H1 (cell line): ENCODE data around the gene PLCB3. TPM values are rescaled to one million over a fixed set of nuclear protein-coding genes. Genes with fewer than 3 reads are reported as not detected.

Experiments
- CTCF ChIA-PET: fragments of 300-600 bp; sonication (Branson Sonifier 250); formaldehyde crosslinking; loops from one replicate; lab custom pipeline; 2021; ENCODE audit not compliant: partially characterized antibody; lab: Charles Lee
- POLR2A ChIA-PET: fragments of 300-600 bp; sonication (Branson Sonifier 250); formaldehyde crosslinking; loops from one replicate; lab custom pipeline; 2021; ENCODE audit warnings: inconsistent platforms; ENCODE audit not compliant: partially characterized antibody; lab: Charles Lee
- DNase-seq, 2 experiments: peaks; one replicate each; pipeline versions ENCODE4 v3.0.0 to v3.0.0-alpha.2; 2010 to 2022; ENCODE audit warnings: low spot score in 2 of 2, low read depth in 1 of 2, mixed read lengths in 1 of 2
- FAIRE-seq: peaks from 2 replicates; lab custom pipeline; 2011; peaks lifted over from hg19 to GRCh38; lab: Jason Lieb, UNC
- H2AFZ ChIP-seq: 2 replicates; pipeline ENCODE4 v1.8.1; 2012; ENCODE audit warnings: low read length, inconsistent platforms
- H2AK5ac ChIP-seq: 2 replicates; pipeline ENCODE4 v1.6.1; 2013; ENCODE audit warnings: low read depth, low read length
- H2BK120ac ChIP-seq: replicated peaks from 2 replicates; pipeline ENCODE3; 2013; ENCODE audit warnings: low read depth, low read length, inconsistent platforms
- H2BK12ac ChIP-seq: 2 replicates; pipeline ENCODE4 v1.6.1; 2013; ENCODE audit warnings: low read depth, low read length
- H2BK15ac ChIP-seq: 2 replicates; pipeline ENCODE4 v1.6.1; 2013; ENCODE audit warnings: low read length
- H2BK20ac ChIP-seq: 2 replicates; pipeline ENCODE4 v1.6.1; 2013; ENCODE audit warnings: low read length
- H2BK5ac ChIP-seq: 2 replicates; pipeline ENCODE4 v1.6.1; 2013; ENCODE audit warnings: low read depth, low read length
- H3K14ac ChIP-seq: 2 replicates; pipeline ENCODE4 v1.6.1; 2013; ENCODE audit warnings: inconsistent platforms; ENCODE audit not compliant: insufficient read length
- H3K18ac ChIP-seq: 2 replicates; pipeline ENCODE4 v1.6.1; 2013; ENCODE audit warnings: low read length; ENCODE audit errors: extremely low read depth
- H3K23ac ChIP-seq: 2 replicates; pipeline ENCODE4 v1.6.1; 2013; ENCODE audit warnings: inconsistent platforms; ENCODE audit not compliant: insufficient read length
- H3K23me2 ChIP-seq: 2 replicates; pipeline ENCODE4 v1.6.1; 2013; ENCODE audit warnings: low read depth, low read length
- H3K27ac ChIP-seq: 2 replicates; pipeline ENCODE4 v1.6.1; 2011; ENCODE audit warnings: low read depth, low read length, inconsistent platforms
- H3K27me3 ChIP-seq, 4 experiments: replicated peaks in 1 of 4; 1 replicate in 1 of 4; 2 replicates in 3 of 4; pipeline versions ENCODE4 v1.6.1 to v1.8.1; 2011 to 2013; ENCODE audit warnings: low read length in 3 of 4, mild to moderate bottlenecking in 3 of 4, inconsistent platforms in 2 of 4, mixed read lengths in 2 of 4, moderate library complexity in 1 of 4; ENCODE audit not compliant: control insufficient read depth in 3 of 4, insufficient read depth in 3 of 4; ENCODE audit errors: extremely low read depth in 1 of 4
- H3K36me3 ChIP-seq, 4 experiments: 2 replicates each; pipeline versions ENCODE4 v1.6.1 to v1.8.1; 2011 to 2013; ENCODE audit warnings: mild to moderate bottlenecking in 4 of 4, low read length in 3 of 4, moderate library complexity in 2 of 4, control low read depth in 1 of 4, inconsistent platforms in 1 of 4; ENCODE audit not compliant: insufficient read depth in 4 of 4, control insufficient read depth in 2 of 4
- H3K4ac ChIP-seq: replicated peaks from 2 replicates; pipeline ENCODE3; 2013; ENCODE audit warnings: low read length, low read depth, mixed read lengths, inconsistent platforms; ENCODE audit not compliant: insufficient read length
- H3K4me1 ChIP-seq, 4 experiments: replicated peaks in 1 of 4; 1 replicate in 1 of 4; 2 replicates in 3 of 4; pipeline versions ENCODE4 v1.6.1 to v1.8.1; 2011 to 2013; ENCODE audit warnings: low read length in 3 of 4, inconsistent platforms in 2 of 4, mixed read lengths in 1 of 4; ENCODE audit not compliant: insufficient read depth in 4 of 4, control insufficient read depth in 3 of 4
- H3K4me2 ChIP-seq, 2 experiments: 2 replicates each; pipeline versions ENCODE4 v1.6.1 to v1.8.1; 2011 to 2013; ENCODE audit warnings: low read depth in 2 of 2, low read length in 2 of 2, control low read depth in 1 of 2, inconsistent platforms in 1 of 2, mild to moderate bottlenecking in 1 of 2; ENCODE audit not compliant: insufficient read depth in 1 of 2
- H3K4me3 ChIP-seq, 4 experiments: fragments of 200-600, 300-600 bp in 1 of 4; sonication (generic), shearing (Covaris generic), sonication (Bioruptor Twin) in 1 of 4; 2 replicates each; pipeline versions ENCODE4 v1.5.1 to v1.8.1; 2011 to 2016; ENCODE audit warnings: low read length in 4 of 4, low read depth in 3 of 4, control low read depth in 2 of 4, inconsistent platforms in 2 of 4, mild to moderate bottlenecking in 2 of 4, mixed read lengths in 1 of 4, moderate library complexity in 1 of 4; ENCODE audit not compliant: insufficient read depth in 2 of 4; ENCODE audit errors: extremely low read depth in 1 of 4
- H3K56ac ChIP-seq: replicated peaks from 2 replicates; pipeline ENCODE3; 2013; ENCODE audit warnings: low read depth, mild to moderate bottlenecking, mixed read lengths, low read length, inconsistent platforms; ENCODE audit not compliant: insufficient read length
- H3K79me1 ChIP-seq: 2 replicates; pipeline ENCODE4 v1.6.1; 2013; ENCODE audit warnings: low read depth, low read length, control low read depth
- H3K79me2 ChIP-seq, 2 experiments: 2 replicates each; pipeline versions ENCODE4 v1.6.1 to v1.8.1; 2012 to 2013; ENCODE audit warnings: low read length in 2 of 2, mild to moderate bottlenecking in 2 of 2, inconsistent platforms in 1 of 2; ENCODE audit not compliant: insufficient read depth in 2 of 2, control insufficient read depth in 1 of 2
- H3K9ac ChIP-seq, 4 experiments: replicated peaks in 1 of 4; 1 replicate in 1 of 4; 2 replicates in 3 of 4; pipeline versions ENCODE4 v1.6.1 to v1.8.1; 2011 to 2013; ENCODE audit warnings: low read depth in 3 of 4, low read length in 3 of 4, control low read depth in 2 of 4, mild to moderate bottlenecking in 2 of 4, moderate library complexity in 2 of 4, inconsistent platforms in 1 of 4; ENCODE audit errors: extremely low read depth in 1 of 4
- H3K9me3 ChIP-seq, 2 experiments: 2 replicates each; pipeline versions ENCODE4 v1.6.1 to v1.8.1; 2012 to 2013; ENCODE audit warnings: mild to moderate bottlenecking in 2 of 2, moderate library complexity in 2 of 2, control low read depth in 1 of 2, inconsistent platforms in 1 of 2, low read depth in 1 of 2, low read length in 1 of 2, mixed read lengths in 1 of 2; ENCODE audit not compliant: insufficient read depth in 2 of 2
- H4K20me1 ChIP-seq, 2 experiments: replicated peaks in 1 of 2; 2 replicates each; pipeline versions ENCODE3 to v1.8.1; 2011 to 2013; ENCODE audit warnings: inconsistent platforms in 2 of 2, low read length in 2 of 2, mild to moderate bottlenecking in 1 of 2; ENCODE audit not compliant: insufficient read depth in 2 of 2, control insufficient read depth in 1 of 2
- H4K5ac ChIP-seq: 2 replicates; pipeline ENCODE4 v1.6.1; 2013; ENCODE audit warnings: low read length, low read depth, mixed read lengths, inconsistent platforms; ENCODE audit not compliant: insufficient read length
- H4K8ac ChIP-seq: 2 replicates; pipeline ENCODE4 v1.8.0; 2013; ENCODE audit warnings: mild to moderate bottlenecking, moderate library complexity, low read length, inconsistent platforms; ENCODE audit not compliant: insufficient read depth; ENCODE audit errors: extremely low read depth
- H4K91ac ChIP-seq: replicated peaks from 2 replicates; pipeline ENCODE3; 2013; ENCODE audit warnings: low read length, mixed read lengths, inconsistent platforms; ENCODE audit not compliant: insufficient read length
- TAF7 ChIP-seq: optimal IDR thresholded peaks from 2 replicates; pipeline ENCODE3; 2011; ENCODE audit warnings: low read depth, mild to moderate bottlenecking, inconsistent platforms, low read length, moderate library complexity, borderline replicate concordance
- WGBS, 2 experiments: shearing (Covaris generic) in 1 of 2; methylation state at CpG; one replicate each; pipeline versions ENCODE4 v1.1.6 to v1.1.7; 2013 to 2015; ENCODE audit warnings: low lambda C conversion rate in 2 of 2, mixed read lengths in 2 of 2, inconsistent platforms in 1 of 2, low coverage in 1 of 2, missing lambda C conversion rate in 1 of 2; ENCODE audit not compliant: insufficient replicate concordance in 2 of 2, insufficient coverage in 1 of 2, insufficient read length in 1 of 2; ENCODE audit errors: extremely low coverage in 1 of 2, missing lambda C conversion rate in 1 of 2; 5-methylcytosine and 5-hydroxymethylcytosine counted together
- polyA plus RNA-seq, 7 experiments: library from polyadenylated mRNA; depleted of rRNA in 3 of 7; stranded (reverse) in 5 of 7; unstranded in 2 of 7; fragments of >200 nt in 5 of 7; fragments of 200-250 nt in 2 of 7; gene quantifications; 1 replicate in 5 of 7; 2 replicates in 1 of 7; 4 replicates in 1 of 7; pipeline versions ENCODE4 v1.2.1 to v1.2.3, GENCODE V29; 2011 to 2013; ENCODE audit warnings: missing spikeins in 2 of 7, mixed read lengths in 2 of 7
- total RNA-seq: library from RNA; stranded (reverse); fragmentation: NEBNext Ultra II Directional; extraction: Animal tissue kit (Norgen Biotek cat#: 25700); gene quantifications from 2 replicates; pipeline ENCODE4 v1.2.1, GENCODE V29; 2021

Gene PLCB3
- total and polyA plus RNA-seq, 2 of the 8 experiments (the other 6 are each of a cell fraction or from before 2014, with no cell fraction given), result 47.2 to 104 TPM

DNA sequence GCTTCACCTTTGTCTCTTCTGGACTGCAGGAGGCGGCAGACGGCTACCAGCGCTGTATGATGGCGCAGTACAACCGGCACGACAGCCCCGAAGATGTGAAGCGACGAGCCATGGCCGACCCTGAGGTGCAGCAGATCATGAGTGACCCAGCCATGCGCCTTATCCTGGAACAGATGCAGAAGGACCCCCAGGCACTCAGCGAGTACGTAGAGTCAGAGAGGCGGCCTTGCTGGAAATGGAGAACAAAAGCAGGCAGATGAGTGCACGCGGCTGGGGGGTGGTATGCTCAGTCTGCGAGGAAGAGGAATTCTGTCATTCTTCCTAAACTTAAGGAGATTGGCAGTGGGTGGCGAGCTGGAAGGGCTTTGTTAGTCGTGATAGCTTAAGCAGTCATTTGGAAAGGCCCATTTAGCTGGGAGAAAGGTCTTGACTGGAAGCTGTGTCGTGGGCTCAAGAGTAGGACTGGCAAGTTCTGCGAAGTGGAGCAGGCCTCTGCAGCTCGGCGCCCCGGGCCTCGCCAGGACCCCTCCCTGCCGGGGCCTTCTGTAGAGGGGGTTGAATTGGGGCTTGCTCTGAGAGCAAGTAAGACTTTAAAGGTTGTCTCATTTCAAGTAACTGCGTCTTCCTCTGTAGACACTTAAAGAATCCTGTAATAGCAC lies 47.8 kb upstream of the PLCB3 start:
- H4K20me1 ChIP-seq, result peaks cover 5 to 21% of the 10 kb centered on the region in 2 experiments
- no peak overlapping the region for H2BK12ac ChIP-seq

More for the DNA sequence above, 47.8 kb upstream of the PLCB3 start:
- no peaks in the 10 kb centered on the region for H3K9me3 ChIP-seq
- H3K79me1 ChIP-seq, result no peaks in the 10 kb centered on the region
- H3K23me2 ChIP-seq, result no peaks in the 10 kb centered on the region; the same call in 1 of the 2 replicates
- no peak overlapping the region for H3K18ac ChIP-seq
- no peak for TF ChIP-seq TAF7
- TF ChIP-seq, all 59 proteins: peak for 0
- Histone ChIP-seq H3K36me3 (peaks cover 41 to 71% (median 57%) of the 10 kb centered on the region in 4 experiments), H3K4me2 (no peak overlapping the region), H3K79me2 (no peaks in the 10 kb centered on the region), H3K4me1 (peaks cover 0 to 5% (median 0%) of the 10 kb centered on the region in 4 experiments; a peak in 3 of 7 replicates), H2BK5ac (no peak overlapping the region), H3K27me3 (no peaks in the 10 kb centered on the region; a peak in 1 of 7 replicates), H2BK15ac (no peak overlapping the region), H3K56ac (no peak overlapping the region), H2BK120ac (no peak overlapping the region), H4K5ac (no peak overlapping the region), H3K4ac (no peak overlapping the region), H2AFZ (no peak overlapping the region), H2BK20ac (no peak overlapping the region), H2AK5ac (no peak overlapping the region), H3K9ac (no peak overlapping the region), H3K27ac (no peak overlapping the region), H3K14ac (no peak overlapping the region), H4K91ac (no peak overlapping the region), H3K23ac (no peak overlapping the region), H4K8ac (no peak overlapping the region), H3K4me3 (no peak overlapping the region)
- no peak for DNase-seq
- no peak for FAIRE-seq
- 91% methylated on average over 25 of the region's 27 CpGs; no CpG with 5 or more reads in 1 of the 2 experiments for WGBS, 2 experiments
- CTCF ChIA-PET, result interaction anchor here (1.0 to 7.4 kb wide), 21 partner anchors 11 to 208 kb away, joined by 3 to 68 read pairs (median 6); partner anchors contain the start of genes ESRRA, NUDT22, PLCB3 and TRMT112
- POLR2A ChIA-PET, result interaction anchor here (1.1 to 18.4 kb wide), 4 partner anchors 15 to 41 kb away, joined by 3 to 253 read pairs (median 112); partner anchors contain the start of genes NUDT22, PPP1R14B, STIP1 and TRPT1
